Ovary (tissue), 3 donors: Measurements from ENCODE around the gene CELF4.

Experiments used
- CTCF ChIP-seq, 3 donors: fragments of 450-650 bp in 2 of 3; fragments of 200-600 bp in 1 of 3; IDR thresholded peaks; one replicate each; pipeline versions ENCODE4 v1.5.1 to v1.8.0; 2016 to 2022; ENCODE audit warnings: antibody characterized with exemption in 3 of 3, mild to moderate bottlenecking in 1 of 3
- EP300 ChIP-seq: sonication (generic); formaldehyde crosslinking; IDR thresholded peaks from one replicate; pipeline ENCODE4 v1.6.1; 2017; ENCODE audit warnings: antibody characterized with exemption
- POLR2A ChIP-seq: fragments of 450-650 bp; IDR thresholded peaks from one replicate; pipeline ENCODE4 v1.6.1; 2017; ENCODE audit warnings: antibody characterized with exemption, mild to moderate bottlenecking, moderate library complexity
- donor health status: DM: no; HTN: no; CAD: no.

GRCh38 chr18:37559194-37559593 is 6.4 kb downstream of the CELF4 start:
- TF ChIP-seq CTCF (IDR thresholded peaks at IDR 0.05) (no peak), POLR2A (no peak), EP300 (no peak)
